H9 (cell line): ENCODE results near the gene DAAM1. TPM values are rescaled to one million over a fixed set of nuclear protein-coding genes. Genes with fewer than 3 reads are reported as not detected.

Source experiments
- DNase-seq: peaks from one replicate; pipeline ENCODE4 v3.0.0-alpha.2; 2017
- H2AFZ ChIP-seq: one replicate; pipeline ENCODE4 v1.6.1; 2013; ENCODE audit warnings: mild to moderate bottlenecking, low read length, control low read depth, moderate library complexity
- H2AK5ac ChIP-seq: 2 replicates; pipeline ENCODE4 v1.6.1; 2013; ENCODE audit warnings: low read length, control low read depth, mixed read lengths; ENCODE audit not compliant: insufficient read length
- H2BK120ac ChIP-seq: one replicate; pipeline ENCODE4 v1.6.1; 2013; ENCODE audit warnings: low read depth, mild to moderate bottlenecking, low read length, control low read depth, inconsistent platforms; ENCODE audit not compliant: poor library complexity, severe bottlenecking
- H2BK12ac ChIP-seq: 2 replicates; pipeline ENCODE4 v1.6.1; 2013; ENCODE audit warnings: low read length, control low read depth, mixed read lengths, low read depth; ENCODE audit not compliant: insufficient read length
- H2BK15ac ChIP-seq: 2 replicates; pipeline ENCODE4 v1.6.1; 2013; ENCODE audit warnings: low read depth, low read length, control low read depth
- H2BK20ac ChIP-seq: one replicate; pipeline ENCODE4 v1.6.1; 2013; ENCODE audit warnings: low read depth, mild to moderate bottlenecking, low read length, control low read depth, inconsistent platforms; ENCODE audit not compliant: poor library complexity, severe bottlenecking
- H2BK5ac ChIP-seq: 2 replicates; pipeline ENCODE4 v1.6.1; 2013; ENCODE audit warnings: low read length, control low read depth, mixed read lengths; ENCODE audit not compliant: insufficient read length
- H3K14ac ChIP-seq: 2 replicates; pipeline ENCODE4 v1.6.1; 2013; ENCODE audit warnings: low read length, control low read depth; ENCODE audit not compliant: insufficient read depth
- H3K18ac ChIP-seq: 2 replicates; pipeline ENCODE4 v1.6.1; 2013; ENCODE audit warnings: low read depth, mild to moderate bottlenecking, mixed read lengths, low read length, control low read depth; ENCODE audit not compliant: insufficient read length
- H3K23ac ChIP-seq: 2 replicates; pipeline ENCODE4 v1.6.1; 2013; ENCODE audit warnings: low read length, control low read depth, mixed read lengths, low read depth; ENCODE audit not compliant: insufficient read length
- H3K23me2 ChIP-seq: 2 replicates; pipeline ENCODE4 v1.6.1; 2013; ENCODE audit warnings: low read depth, mild to moderate bottlenecking, mixed read lengths, low read length, control low read depth; ENCODE audit not compliant: insufficient read length, poor library complexity, severe bottlenecking
- H3K27ac ChIP-seq: 2 replicates; pipeline ENCODE4 v1.5.1; 2013; ENCODE audit warnings: low read length, control low read depth, mixed read lengths, low read depth; ENCODE audit not compliant: insufficient read length
- H3K27me3 ChIP-seq: 2 replicates; pipeline ENCODE4 v1.6.1; 2013; ENCODE audit warnings: low read length, control low read depth, inconsistent platforms; ENCODE audit not compliant: insufficient read depth
- H3K4ac ChIP-seq: 2 replicates; pipeline ENCODE4 v1.6.1; 2013; ENCODE audit warnings: low read depth, mild to moderate bottlenecking, control low read depth, inconsistent platforms, low read length, moderate library complexity
- H3K4me1 ChIP-seq: 2 replicates; pipeline ENCODE4 v1.6.1; 2013; ENCODE audit warnings: low read length, control low read depth, inconsistent platforms; ENCODE audit not compliant: insufficient read depth
- H3K4me2 ChIP-seq: 2 replicates; pipeline ENCODE4 v1.6.1; 2013; ENCODE audit warnings: low read length, control low read depth, mixed read lengths; ENCODE audit not compliant: insufficient read length, insufficient read depth
- H3K56ac ChIP-seq: 2 replicates; pipeline ENCODE4 v1.6.1; 2013; ENCODE audit warnings: low read depth, mild to moderate bottlenecking, mixed read lengths, low read length, control low read depth; ENCODE audit not compliant: insufficient read length
- H3K79me1 ChIP-seq: 2 replicates; pipeline ENCODE4 v1.6.1; 2013; ENCODE audit warnings: low read depth, mild to moderate bottlenecking, moderate library complexity, low read length, control low read depth, inconsistent platforms; ENCODE audit not compliant: insufficient read depth, poor library complexity, severe bottlenecking
- H3K79me2 ChIP-seq: 2 replicates; pipeline ENCODE4 v1.6.1; 2013; ENCODE audit warnings: low read length, control low read depth, inconsistent platforms; ENCODE audit not compliant: insufficient read depth
- H3K9ac ChIP-seq: 2 replicates; pipeline ENCODE4 v1.6.1; 2013; ENCODE audit warnings: low read length, control low read depth, mixed read lengths; ENCODE audit not compliant: insufficient read length; ENCODE audit errors: extremely low read depth
- H3K9me3 ChIP-seq: one replicate; pipeline ENCODE4 v1.6.1; 2013; ENCODE audit warnings: low read depth, low read length, inconsistent platforms; ENCODE audit not compliant: control insufficient read depth
- H3T11ph ChIP-seq: one replicate; pipeline ENCODE4 v1.6.1; 2013; ENCODE audit warnings: mild to moderate bottlenecking, low read length, control low read depth, inconsistent platforms
- H4K20me1 ChIP-seq: one replicate; pipeline ENCODE4 v1.6.1; 2013; ENCODE audit not compliant: control insufficient read depth, insufficient read length, insufficient read depth
- H4K5ac ChIP-seq: 2 replicates; pipeline ENCODE4 v1.6.1; 2013; ENCODE audit warnings: low read depth, mild to moderate bottlenecking, mixed read lengths, low read length, control low read depth; ENCODE audit not compliant: insufficient read length
- H4K8ac ChIP-seq: replicated peaks from 2 replicates; pipeline ENCODE4 v1.6.1; 2013; ENCODE audit warnings: low read length, control low read depth, mixed read lengths, low read depth; ENCODE audit not compliant: insufficient read length
- H4K91ac ChIP-seq: 2 replicates; pipeline ENCODE4 v1.6.1; 2013; ENCODE audit warnings: low read depth, mild to moderate bottlenecking, moderate library complexity, mixed read lengths, low read length, control low read depth; ENCODE audit not compliant: insufficient read length
- H3K27ac Mint-ChIP-seq, 3 experiments: 2 replicates in 2 of 3; 3 replicates in 1 of 3; pipeline ENCODE4 v1.8.0; 2020 to 2021; ENCODE audit warnings: mixed read lengths in 3 of 3, mild to moderate bottlenecking in 1 of 3, moderate library complexity in 1 of 3
- H3K27me3 Mint-ChIP-seq: 2 replicates; pipeline ENCODE4 v1.8.0; 2021; ENCODE audit warnings: low read depth, mild to moderate bottlenecking, moderate library complexity, mixed read lengths
- H3K36me3 Mint-ChIP-seq, 3 experiments: 2 replicates in 2 of 3; 3 replicates in 1 of 3; pipeline ENCODE4 v1.8.0; 2020 to 2021; ENCODE audit warnings: low read depth in 3 of 3, mixed read lengths in 3 of 3; ENCODE audit not compliant: insufficient read depth in 1 of 3
- H3K4me1 Mint-ChIP-seq, 2 experiments: 2 replicates each; pipeline ENCODE4 v1.8.0; 2020; ENCODE audit warnings: mixed read lengths in 2 of 2
- H3K4me3 Mint-ChIP-seq, 2 experiments: 2 replicates in 1 of 2; 3 replicates in 1 of 2; pipeline ENCODE4 v1.8.0; 2020 to 2021; ENCODE audit warnings: mild to moderate bottlenecking in 2 of 2, mixed read lengths in 2 of 2, moderate library complexity in 1 of 2
- H3K9me3 Mint-ChIP-seq, 2 experiments: 2 replicates in 1 of 2; 3 replicates in 1 of 2; pipeline ENCODE4 v1.8.0; 2020; ENCODE audit warnings: mild to moderate bottlenecking in 2 of 2, mixed read lengths in 2 of 2, moderate library complexity in 1 of 2
- CTCF ChIP-seq: fragments of 200-600 bp; sonication (generic); conservative IDR thresholded peaks from 3 replicates; pipeline ENCODE4 v1.8.0; 2021; ENCODE audit warnings: antibody characterized with exemption, mild to moderate bottlenecking
- WGBS: extraction: QIAGEN DNeasy Blood & Tissue Kit; methylation state at CpG from one replicate; pipeline ENCODE4 v1.1.7; 2013; ENCODE audit warnings: missing lambda C conversion rate, low lambda C conversion rate, mixed read lengths; ENCODE audit not compliant: insufficient read length; ENCODE audit errors: extremely low coverage; 5-methylcytosine and 5-hydroxymethylcytosine counted together
- total RNA-seq: library from RNA; stranded (reverse); gene quantifications from 2 replicates; pipeline ENCODE4 v1.2.1, GENCODE V29; 2021

DAAM1 gene
- total RNA-seq, 1 experiment from 2014 or later, result 19.5 TPM

GRCh38 chr14:59187802-59188460 is 536 bp upstream of the DAAM1 start:
- Mint-ChIP-seq H3K27ac (no peak overlapping the region; a peak in 1 of 7 replicates), H3K4me3 (peak overlapping the region; percentile 80 to 92), H3K36me3 (no peaks in the 10 kb centered on the region), H3K9me3 (no peaks in the 10 kb centered on the region; a peak in 1 of 5 replicates), H3K27me3 (peaks cover 40% of the 10 kb centered on the region), H3K4me1 (peaks cover 19 to 20% of the 10 kb centered on the region in 2 experiments)
- Histone ChIP-seq H2AK5ac (no peak overlapping the region), H3K27ac (no peak overlapping the region), H4K20me1 (no peaks in the 10 kb centered on the region), H4K5ac (no peak overlapping the region), H2BK20ac (no peak overlapping the region), H4K8ac (no peak overlapping the region), H2BK15ac (no peak overlapping the region), H3T11ph (no peak overlapping the region), H3K4me2 (peak overlapping the region; percentile 98), H3K18ac (no peak overlapping the region), H3K9ac (peak overlapping the region; percentile 53), H3K79me2 (no peaks in the 10 kb centered on the region), H3K4ac (no peak overlapping the region), H3K79me1 (no peaks in the 10 kb centered on the region), H2AFZ (no peak overlapping the region), H2BK5ac (no peak overlapping the region), H3K23ac (no peak overlapping the region), H3K9me3 (no peaks in the 10 kb centered on the region), H4K91ac (no peak overlapping the region), H2BK120ac (no peak overlapping the region), H3K56ac (no peak overlapping the region), H2BK12ac (no peak overlapping the region), H3K4me1 (no peaks in the 10 kb centered on the region), H3K14ac (0 out of 2 replicates have a peak overlapping the region, but pooled peaks have one; percentile 27), H3K27me3 (peaks cover 3% of the 10 kb centered on the region; the same call in 1 of the 2 replicates), H3K23me2 (peaks cover 22% of the 10 kb centered on the region)
- no peak for TF ChIP-seq CTCF
- DNase-seq, result no peak
- no CpG with 5 or more reads among the region's 43 CpGs for WGBS
